ENCODE results near the gene B3GNT8. TPM values are rescaled to one million over a fixed set of nuclear protein-coding genes. Genes with fewer than 3 reads are reported as not detected.
"Not testable (repeated sequence)": the region's sequence is repeated elsewhere in the genome, so short reads cannot be mapped to it uniquely, and the experiment has no call there.

Gene B3GNT8
- total and polyA plus RNA-seq, 2 donors (not counting 1 experiment from before 2014, with no cell fraction given) = 0.27 TPM; not detected in 1

- DNase-seq; H3K9me3 ChIP-seq (ENCODE audit: control extremely low read depth in 1 of 3, control insufficient read depth in 2 of 3, insufficient read depth in 1 of 3, low read length in 2 of 3); H3K27ac Mint-ChIP-seq; H3K4me2 ChIP-seq (replicated peaks; ENCODE audit: low read depth, low read length, poor library complexity, severe bottlenecking); H3K4me3 ChIP-seq (ENCODE audit: control extremely low read depth in 1 of 5, extremely low read depth in 1 of 5, insufficient read depth in 1 of 5, low read depth in 2 of 5, low read length in 4 of 5); H3K4me3 Mint-ChIP-seq; H2AFZ ChIP-seq (ENCODE audit: insufficient read depth, low read depth, low read length, poor library complexity, severe bottlenecking); H3K27me3 Mint-ChIP-seq; H3K9me3 Mint-ChIP-seq (ENCODE audit: insufficient read depth); intact Hi-C loops (cut with micrococcal nuclease); H4K20me1 ChIP-seq (ENCODE audit: control insufficient read depth, insufficient read depth, low read length, poor library complexity, severe bottlenecking); H3K27me3 ChIP-seq (replicated peaks in 1 of 4; ENCODE audit: control extremely low read depth in 1 of 4, control insufficient read depth in 3 of 4, insufficient read depth in 4 of 4, low read length in 3 of 4); H3K27ac ChIP-seq (ENCODE audit: low read length in 2 of 2); POLR2A ChIA-PET; H3K4me1 ChIP-seq (ENCODE audit: control insufficient read depth in 2 of 2, insufficient read depth in 2 of 2, low read length in 2 of 2); H3K9ac ChIP-seq (ENCODE audit: low read length); ATAC-seq (ENCODE audit: low read depth): not testable (repeated sequence)
- CTCF ChIA-PET = interaction anchor here (0.6 to 1.2 kb wide), 2 partner anchors 155 to 1063 kb away, joined by 3 read pairs; no protein-coding TSS in a partner anchor
- 98% methylated on average over 5 of the region's 5 CpGs for WGBS (ENCODE audit: insufficient coverage)
- peaks cover 28% of the 10 kb centered on the region for H3K79me2 ChIP-seq (ENCODE audit: control insufficient read depth, insufficient read depth, low read length)
- peaks cover 0 to 25% of the 10 kb centered on the region in 2 experiments for H3K36me3 ChIP-seq (replicated peaks in 1 of 2; ENCODE audit: control extremely low read depth in 1 of 2, control insufficient read depth in 1 of 2, extremely low read depth in 1 of 2, insufficient read depth in 2 of 2, low read length in 1 of 2)
- H3K4me1 Mint-ChIP-seq = peaks cover 18% of the 10 kb centered on the region
Measured at GRCh38 chr19:41408846-41409245, 18.3 kb downstream of the B3GNT8 start.

- ChIA-PET POLR2A (interaction anchor here (0.6 to 1.1 kb wide), 3 partner anchors 14 to 1120 kb away, joined by 3 to 4 read pairs (median 4); partner anchors contain the start of gene B9D2), CTCF (interaction anchor here (1.2 kb wide), 1 partner anchor 155 kb away, joined by 3 read pairs; no protein-coding TSS in a partner anchor)
- Histone ChIP-seq H3K9ac (ENCODE audit: low read length) (no peak overlapping the region), H3K9me3 (ENCODE audit: control extremely low read depth in 1 of 3, control insufficient read depth in 2 of 3, insufficient read depth in 1 of 3, low read length in 2 of 3) (no peaks in the 10 kb centered on the region), H3K4me3 (ENCODE audit: control extremely low read depth in 1 of 5, extremely low read depth in 1 of 5, insufficient read depth in 1 of 5, low read depth in 2 of 5, low read length in 4 of 5) (no peak overlapping the region), H3K36me3 (replicated peaks in 1 of 2; ENCODE audit: control extremely low read depth in 1 of 2, control insufficient read depth in 1 of 2, extremely low read depth in 1 of 2, insufficient read depth in 2 of 2, low read length in 1 of 2) (peaks cover 0 to 22% of the 10 kb centered on the region in 2 experiments), H3K27me3 (replicated peaks in 1 of 4; ENCODE audit: control extremely low read depth in 1 of 4, control insufficient read depth in 3 of 4, insufficient read depth in 4 of 4, low read length in 3 of 4) (no peaks in the 10 kb centered on the region), H3K27ac (ENCODE audit: low read length in 2 of 2) (no peak overlapping the region), H3K79me2 (ENCODE audit: control insufficient read depth, insufficient read depth, low read length) (peaks cover 32% of the 10 kb centered on the region), H4K20me1 (ENCODE audit: control insufficient read depth, insufficient read depth, low read length, poor library complexity, severe bottlenecking) (no peaks in the 10 kb centered on the region), H3K4me1 (ENCODE audit: control insufficient read depth in 2 of 2, insufficient read depth in 2 of 2, low read length in 2 of 2) (peaks cover 6 to 9% of the 10 kb centered on the region in 2 donors), H2AFZ (ENCODE audit: insufficient read depth, low read depth, low read length, poor library complexity, severe bottlenecking) (no peak overlapping the region), H3K4me2 (replicated peaks; ENCODE audit: low read depth, low read length, poor library complexity, severe bottlenecking) (no peak overlapping the region)
- H3K27me3 Mint-ChIP-seq = no peaks in the 10 kb centered on the region
- ATAC-seq (ENCODE audit: low read depth) (no peak), DNase-seq (no peak)
- 67% methylated on average over 3 of the region's 4 CpGs for WGBS (ENCODE audit: insufficient coverage)
- intact Hi-C loops (cut with micrococcal nuclease) = no loop called here
- H3K4me1 Mint-ChIP-seq = peaks cover 18% of the 10 kb centered on the region
- no peak for TF ChIP-seq CTCF (IDR thresholded peaks at IDR 0.05)
- TF ChIP-seq EZH2 (IDR thresholded peaks at IDR 0.05; ENCODE audit: borderline replicate concordance, insufficient read depth, low read depth, low read length, poor library complexity, severe bottlenecking) = no peak
- H3K27ac Mint-ChIP-seq = no peak overlapping the region
- H3K9me3 Mint-ChIP-seq (ENCODE audit: insufficient read depth) = no peaks in the 10 kb centered on the region
- no peak overlapping the region for H3K4me3 Mint-ChIP-seq
Measured at GRCh38 chr19:41408256-41408655, 18.9 kb downstream of the B3GNT8 start.
